ENCODE data around the gene FAN1. TPM values are rescaled to one million over a fixed set of nuclear protein-coding genes. Genes with fewer than 3 reads are reported as not detected.

Gene FAN1
- total and polyA plus RNA-seq, 2 of the 4 experiments (the other 2 are of a cell fraction) = 7.6 to 12.4 TPM

DNA sequence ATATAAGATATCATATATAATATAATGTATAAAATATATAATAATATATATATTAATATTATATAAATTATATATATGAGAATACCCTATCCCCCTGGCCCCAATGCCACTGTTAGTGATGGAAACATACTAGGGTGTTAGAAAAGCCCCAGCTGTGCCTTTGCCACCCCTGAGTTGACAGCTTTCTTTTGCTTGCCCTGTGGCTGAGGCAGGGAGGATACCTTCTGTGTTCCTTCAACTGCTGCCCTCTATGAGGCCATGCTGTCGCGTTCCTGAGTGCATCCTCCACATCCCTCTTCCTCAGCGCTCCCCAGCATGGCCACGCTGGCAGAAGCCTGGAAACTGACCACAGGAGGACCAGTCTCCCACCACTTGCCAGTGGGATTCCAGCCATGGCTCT, 26.3 kb downstream of the FAN1 start:
- Histone ChIP-seq H3K4me1 (ENCODE audit: control insufficient read depth, insufficient read depth, low read length) (peaks cover 12% of the 10 kb centered on the region), H4K8ac (ENCODE audit: low read depth in 2 of 2, low read length in 2 of 2) (no peak overlapping the region), H2BK120ac (ENCODE audit: low read depth, low read length) (no peak overlapping the region), H2AK9ac (replicated peaks; ENCODE audit: low read depth, low read length, poor library complexity) (no peak overlapping the region), H4K20me1 (ENCODE audit: insufficient read depth, low read length) (peaks cover 24% of the 10 kb centered on the region; the same call in 1 of the 2 replicates), H3K14ac (replicated peaks; ENCODE audit: low read depth, low read length) (no peak overlapping the region), H3K4me3 (ENCODE audit: insufficient read depth, low read depth, low read length) (no peak overlapping the region), H3K18ac (ENCODE audit: low read depth, low read length) (no peak overlapping the region), H4K91ac (ENCODE audit: insufficient read depth, low read depth, low read length) (no peak overlapping the region), H3K9me3 (ENCODE audit: control insufficient read depth, insufficient read depth, low read length) (no peaks in the 10 kb centered on the region), H3K27ac (ENCODE audit: insufficient read depth, low read length) (no peak overlapping the region), H2BK20ac (ENCODE audit: low read depth, low read length) (no peak overlapping the region), H3K9me1 (ENCODE audit: insufficient read depth, low read length) (peaks cover 17% of the 10 kb centered on the region), H3K79me1 (ENCODE audit: low read depth in 1 of 2, low read length in 2 of 2) (no peaks in the 10 kb centered on the region), H3K36me3 (ENCODE audit: control insufficient read depth, insufficient read depth, low read length) (peaks cover 36% of the 10 kb centered on the region), H3K27me3 (ENCODE audit: control insufficient read depth, insufficient read depth, low read length) (no peaks in the 10 kb centered on the region; the same call in 1 of the 2 replicates), H2AFZ (replicated peaks; ENCODE audit: low read length, poor library complexity) (no peak overlapping the region), H2BK5ac (ENCODE audit: low read depth, low read length, poor library complexity, severe bottlenecking) (no peak overlapping the region), H3K23ac (ENCODE audit: low read depth, low read length) (no peak overlapping the region), H4K5ac (ENCODE audit: low read depth, low read length) (no peak overlapping the region), H3K56ac (ENCODE audit: extremely low read depth, insufficient read depth, low read length) (no peak overlapping the region), H2AK5ac (ENCODE audit: low read depth, low read length) (no peak overlapping the region), H3K4ac (ENCODE audit: low read depth, low read length) (no peak overlapping the region), H3K4me2 (ENCODE audit: low read depth, low read length) (no peak overlapping the region), H2BK15ac (ENCODE audit: low read depth, low read length) (no peak overlapping the region), H3K9ac (ENCODE audit: low read depth, low read length) (no peak overlapping the region)
- in situ Hi-C loops (cut with MboI; ENCODE audit: low sequenced_read_pairs) = no loop called here
- dilution Hi-C loops (cut with HindIII; ENCODE audit: low sequenced_read_pairs, unreplicated experiment) = no loop called here
- no peak for TF ChIP-seq SMC3 (IDR thresholded peaks at IDR 0.05; ENCODE audit: low read depth, low read length)
- TF ChIP-seq RCOR1 (IDR thresholded peaks at IDR 0.05; ENCODE audit: insufficient replicate concordance, low read length) = no peak
- no peak for TF ChIP-seq USF2 (IDR thresholded peaks at IDR 0.05; ENCODE audit: low read depth, low read length)
- TF ChIP-seq CTCF (conservative IDR thresholded peaks at IDR 0.05; ENCODE audit: low read depth, low read length) = no peak
- TF ChIP-seq CEBPB (IDR thresholded peaks at IDR 0.05; ENCODE audit: low read depth, low read length) = no peak
- no peak for TF ChIP-seq NFE2L2 (IDR thresholded peaks at IDR 0.05; ENCODE audit: low read depth, low read length)
- TF ChIP-seq FOS (IDR thresholded peaks at IDR 0.05; ENCODE audit: low read depth, low read length) = no peak
- TF ChIP-seq MAFK (IDR thresholded peaks at IDR 0.05; ENCODE audit: low read depth, low read length) = no peak
- no peak for TF ChIP-seq CHD1 (IDR thresholded peaks at IDR 0.05; ENCODE audit: low read depth, low read length)
- 94% methylated on average over 2 of the region's 4 CpGs; no CpG with 5 or more reads in 1 of the 2 experiments for WGBS, 2 experiments (ENCODE audit: extremely low coverage in 2 of 2, insufficient read length in 1 of 2)
- BruUV-seq (replicated peaks) = no TSS peak
- no peak for ATAC-seq (ENCODE audit: low read depth)
- ChIA-PET CTCF (no interaction called here), POLR2A (ENCODE audit: unreplicated experiment) (no interaction called here)
- no peak for DNase-seq
- intact Hi-C loops (cut with micrococcal nuclease) = loop anchor here (2.0 kb wide), 1 partner anchor 61 kb away; the partner anchor contains the start of gene MTMR10
